ENCODE results near the gene FBN3. TPM values are rescaled to one million over a fixed set of nuclear protein-coding genes. Genes with fewer than 3 reads are reported as not detected.
"Not testable (repeated sequence)": the region's sequence is repeated elsewhere in the genome, so short reads cannot be mapped to it uniquely, and the experiment has no call there.

The FBN3 gene
- polyA plus RNA-seq, 1 experiment = not detected

GRCh38 chr19:8155318-8155717, 5.9 kb upstream of the FBN3 start:
- ChIA-PET CTCF (interaction anchor here (0.7 to 1.3 kb wide), 5 partner anchors 23 to 249 kb away, joined by 3 to 8 read pairs (median 4); no protein-coding TSS in a partner anchor), POLR2A (no interaction called here)
- no peaks in the 10 kb centered on the region for H3K36me3 ChIP-seq (ENCODE audit: control insufficient read depth, insufficient read depth, low read length)
- H3K27me3 ChIP-seq (ENCODE audit: control insufficient read depth, insufficient read depth, low read length) = peaks cover 3% of the 10 kb centered on the region
- no peak for TF ChIP-seq CTCF (IDR thresholded peaks at IDR 0.05; ENCODE audit: insufficient read depth, low read depth, low read length)
- H3K4me3 ChIP-seq (ENCODE audit: low read depth, low read length) = no peak overlapping the region
- no peak for DNase-seq (ENCODE audit: low read depth)

GRCh38 chr19:8154014-8154413, 4.6 kb upstream of the FBN3 start:
- CTCF ChIA-PET = interaction anchor here (1.2 to 1.3 kb wide), 2 partner anchors 99 to 210 kb away, joined by 3 to 5 read pairs; partner anchors contain the start of gene TIMM44
- POLR2A ChIA-PET; H3K36me3 ChIP-seq (ENCODE audit: control insufficient read depth, insufficient read depth, low read length); H3K27me3 ChIP-seq (ENCODE audit: control insufficient read depth, insufficient read depth, low read length); DNase-seq (ENCODE audit: low read depth); H3K4me3 ChIP-seq (ENCODE audit: low read depth, low read length): not testable (repeated sequence)

- Histone ChIP-seq H3K4me3 (ENCODE audit: low read depth, low read length) (no peak overlapping the region), H3K36me3 (ENCODE audit: control insufficient read depth, insufficient read depth, low read length) (no peaks in the 10 kb centered on the region), H3K27me3 (ENCODE audit: control insufficient read depth, insufficient read depth, low read length) (peaks cover 23% of the 10 kb centered on the region)
- POLR2A ChIA-PET = no interaction called here
- CTCF ChIA-PET = interaction anchor here (0.7 kb wide), 1 partner anchor 207 kb away, joined by 3 read pairs; no protein-coding TSS in a partner anchor
- no peak for DNase-seq (ENCODE audit: low read depth)
- TF ChIP-seq CTCF (IDR thresholded peaks at IDR 0.05; ENCODE audit: insufficient read depth, low read depth, low read length) = no peak
Measured at GRCh38 chr19:8151767-8152035, 2.3 kb upstream of the FBN3 start.

GRCh38 chr19:8150998-8151766, 1.8 kb upstream of the FBN3 start:
- ChIA-PET CTCF (interaction anchor here (0.6 kb wide), 1 partner anchor 28 kb away, joined by 3 read pairs; no protein-coding TSS in a partner anchor), POLR2A (no interaction called here)
- no peak for TF ChIP-seq CTCF (IDR thresholded peaks at IDR 0.05; ENCODE audit: insufficient read depth, low read depth, low read length)
- no peaks in the 10 kb centered on the region for H3K36me3 ChIP-seq (ENCODE audit: control insufficient read depth, insufficient read depth, low read length)
- DNase-seq (ENCODE audit: low read depth) = no peak
- H3K4me3 ChIP-seq (ENCODE audit: low read depth, low read length) = no peak overlapping the region
- peaks cover 23% of the 10 kb centered on the region for H3K27me3 ChIP-seq (ENCODE audit: control insufficient read depth, insufficient read depth, low read length)

GRCh38 chr19:8150178-8150865, 930 bp upstream of the FBN3 start:
- POLR2A ChIA-PET = no interaction called here
- CTCF ChIA-PET = interaction anchor here (0.6 to 0.7 kb wide), 2 partner anchors 9 to 29 kb away, joined by 3 read pairs; no protein-coding TSS in a partner anchor
- no peak for DNase-seq (ENCODE audit: low read depth)

More at GRCh38 chr19:8150178-8150865, 930 bp upstream of the FBN3 start:
- H3K27me3 ChIP-seq (ENCODE audit: control insufficient read depth, insufficient read depth, low read length) = peaks cover 23% of the 10 kb centered on the region
- H3K36me3 ChIP-seq (ENCODE audit: control insufficient read depth, insufficient read depth, low read length) = no peaks in the 10 kb centered on the region
- H3K4me3 ChIP-seq (ENCODE audit: low read depth, low read length) = no peak overlapping the region
- no peak for TF ChIP-seq CTCF (IDR thresholded peaks at IDR 0.05; ENCODE audit: insufficient read depth, low read depth, low read length)

All from BJ (cell line).